GM18520 (cell line): ENCODE measurements around the gene C2orf78.
"Not testable (repeated sequence)": the region's sequence is repeated elsewhere in the genome, so short reads cannot be mapped to it uniquely, and the experiment has no call there.

Experiments used
- ATAC-seq: cut with Tn5 transposase; IDR thresholded peaks from one replicate; pipeline ENCODE4 v1.9.1; 2021; ENCODE audit not compliant: unreplicated experiment

C2orf78 gene

DNA sequence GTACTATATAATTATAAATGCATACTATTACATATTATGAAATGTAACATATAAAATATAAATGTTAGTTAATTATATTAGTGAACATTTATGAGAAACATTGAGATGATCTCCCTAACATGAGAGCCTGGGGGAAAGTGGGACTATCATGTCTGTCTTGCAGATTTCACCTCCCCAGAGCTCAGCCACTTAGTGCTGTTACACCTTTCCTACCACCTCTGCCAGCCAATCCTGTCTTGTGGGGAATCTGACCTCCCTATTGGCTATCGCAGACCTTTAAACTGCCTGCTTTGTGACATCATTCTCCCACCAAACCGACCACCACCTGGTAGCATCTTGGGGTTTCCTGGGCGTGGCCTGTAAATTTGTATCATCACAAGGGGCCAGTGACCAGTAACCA is at the start of gene C2orf78:
Gene C2orf78, plus strand, starts transcription at position 301 of the 400 bp plus-strand sequence. CDS start 127 bp downstream, outside the sequence.
- ATAC-seq, result not testable (repeated sequence)

- no peak for ATAC-seq
Measured at GRCh38 chr2:73736378-73736777, 47.6 kb upstream of the C2orf78 start.

GRCh38 chr2:73736855-73737779 is 46.9 kb upstream of the C2orf78 start, which contains the start of gene TPRKB:
TSS of gene TPRKB (minus strand) at chr2:73737345. CDS start at chr2:73734569, 2,776 bp downstream.
- peak; percentile 95 for ATAC-seq

DNA sequence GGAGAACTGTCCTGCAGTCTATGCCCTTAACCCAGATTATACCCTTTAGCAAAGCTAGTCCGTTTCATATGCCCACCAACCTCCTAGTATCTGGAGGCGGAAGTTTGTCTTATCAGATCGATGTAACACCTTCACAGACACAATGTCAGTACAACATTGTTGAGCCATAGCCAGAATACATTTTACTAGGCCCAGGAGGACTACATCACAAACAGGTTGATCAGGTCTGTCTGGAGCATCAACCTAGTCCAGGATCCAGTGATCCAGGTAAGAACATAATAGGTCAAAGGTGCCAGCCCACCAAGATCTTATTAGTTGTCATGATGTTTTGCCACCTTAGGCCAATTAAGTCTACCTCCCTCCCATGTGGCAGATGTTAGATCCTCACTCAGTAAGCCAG is 44.9 kb upstream of the C2orf78 start:
- no peak for ATAC-seq

DNA sequence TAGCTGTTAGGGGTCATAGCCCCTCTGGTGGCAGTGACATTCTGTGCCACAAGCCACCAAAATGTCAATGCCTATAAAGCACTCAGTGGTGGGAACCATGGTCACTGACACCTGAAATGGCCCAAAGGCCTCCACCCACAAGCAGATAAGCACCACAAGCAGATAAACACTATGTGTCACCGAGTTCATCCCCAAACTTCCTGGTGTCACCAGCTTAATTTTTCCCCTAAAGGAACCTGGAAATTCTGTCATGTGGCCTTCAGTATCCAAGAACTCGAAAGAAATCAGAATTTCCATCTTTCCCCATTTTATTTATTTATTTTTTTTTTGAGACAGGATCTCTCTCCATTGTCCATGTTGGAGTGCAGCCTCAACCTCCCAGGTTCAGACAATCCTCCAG is 43.2 kb upstream of the C2orf78 start:
- ATAC-seq, result no peak

DNA sequence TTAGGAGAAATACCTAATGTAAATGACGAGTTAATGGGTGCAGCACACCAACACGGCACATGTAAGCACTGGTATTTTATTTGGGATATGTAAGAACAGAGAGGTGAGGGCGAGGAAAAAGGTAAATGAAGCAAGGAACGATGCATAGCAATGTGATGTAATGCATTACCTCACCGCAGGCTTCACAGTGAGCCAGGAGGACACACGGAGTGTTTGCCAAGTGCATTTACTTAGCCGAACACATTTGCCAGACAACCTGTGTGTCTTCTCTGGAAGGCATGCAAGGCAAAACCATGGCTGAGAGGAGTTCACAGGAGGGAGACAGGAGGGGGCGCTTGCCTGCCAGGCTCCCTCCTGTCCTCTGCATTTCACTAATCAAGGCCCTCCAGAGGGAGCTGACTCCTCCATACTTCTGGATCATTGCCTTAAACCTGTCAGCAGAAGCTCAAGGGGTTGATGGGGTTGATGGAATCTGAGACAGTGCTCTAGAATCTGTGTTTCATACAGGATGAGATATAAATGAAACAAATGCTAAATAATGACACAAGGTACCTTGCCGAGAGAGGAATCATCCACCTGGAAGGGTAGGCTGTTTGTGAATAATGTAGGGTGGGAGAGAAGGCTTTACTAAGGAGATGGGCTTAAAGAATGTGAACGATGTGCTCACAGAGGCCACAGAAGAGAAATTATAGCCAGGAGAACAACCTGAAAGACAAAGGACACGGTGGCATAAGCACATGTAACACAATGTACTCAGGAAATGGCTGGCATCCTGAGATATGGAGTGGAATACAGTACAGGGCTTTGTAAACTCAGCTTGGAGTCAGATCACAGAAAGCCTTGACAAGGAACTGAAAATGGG is 37.7 kb upstream of the C2orf78 start:
- no peak for ATAC-seq

DNA sequence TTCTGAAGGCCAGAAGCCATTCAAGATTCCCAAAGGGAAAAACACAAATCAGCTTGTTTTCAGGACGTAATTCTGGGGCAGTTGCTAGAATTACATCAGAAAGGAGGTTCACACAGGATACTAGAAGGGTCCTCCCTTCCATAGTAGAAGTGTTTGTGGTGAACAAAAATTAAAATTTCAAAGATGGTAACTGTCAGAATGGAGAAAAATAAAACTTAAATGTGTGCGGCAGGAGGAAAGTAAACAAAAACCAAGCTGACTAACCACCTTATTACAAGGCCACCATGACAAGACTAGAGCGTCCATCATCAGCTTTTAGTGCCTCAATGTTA is 37.1 kb upstream of the C2orf78 start:
- ATAC-seq, result no peak

- no peak for ATAC-seq
Measured at GRCh38 chr2:73749314-73749713, 34.7 kb upstream of the C2orf78 start.

GRCh38 chr2:73754332-73754731 is 29.7 kb upstream of the C2orf78 start:
- ATAC-seq, result not testable (repeated sequence)

- no peak for ATAC-seq
Measured at GRCh38 chr2:73759285-73759764, 24.7 kb upstream of the C2orf78 start.

- ATAC-seq, result no peak
Measured at GRCh38 chr2:73759904-73760303, 24.1 kb upstream of the C2orf78 start.

- no peak for ATAC-seq
Measured at GRCh38 chr2:73762571-73762970, 21.4 kb upstream of the C2orf78 start.

GRCh38 chr2:73764945-73765344 is 19.0 kb upstream of the C2orf78 start:
- no peak for ATAC-seq

DNA sequence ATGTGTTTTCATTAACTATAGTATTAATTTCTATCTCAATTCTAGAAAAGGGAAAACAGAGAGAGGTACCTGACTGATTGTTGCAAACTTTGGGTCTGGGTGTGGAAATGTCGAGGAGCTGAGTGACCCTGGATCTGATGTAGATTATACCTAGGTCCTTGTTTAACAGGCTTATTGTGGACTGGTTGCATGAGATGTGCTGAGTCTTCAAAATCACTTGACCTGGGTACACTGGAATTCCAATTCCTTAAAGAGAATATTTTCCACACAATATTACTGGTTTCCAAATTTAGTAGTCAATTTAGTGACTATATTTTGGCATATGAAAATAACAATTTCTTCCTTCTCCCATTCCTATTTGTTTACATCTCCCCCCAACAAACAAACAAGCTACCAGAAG is 17.6 kb upstream of the C2orf78 start:
- no peak for ATAC-seq

DNA sequence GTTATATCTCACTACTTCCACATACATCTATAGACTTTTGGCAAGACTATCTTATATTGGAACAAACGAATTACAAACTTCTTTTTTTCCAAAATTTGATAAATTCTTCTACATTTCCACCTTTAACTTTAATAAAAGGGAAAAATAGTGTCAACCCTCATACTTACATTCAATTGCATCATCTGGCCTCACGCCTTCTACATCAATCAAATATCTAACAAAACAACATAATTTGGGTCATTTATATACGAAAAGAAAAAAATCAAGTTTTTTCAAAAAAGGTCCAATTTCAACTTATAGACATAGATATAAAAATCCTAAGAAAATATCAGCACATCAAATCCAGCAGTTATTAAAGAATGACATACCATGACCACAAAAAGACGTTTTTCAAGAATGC is 17.0 kb upstream of the C2orf78 start:
- no peak for ATAC-seq

- ATAC-seq, result no peak
Measured at GRCh38 chr2:73770725-73771124, 13.3 kb upstream of the C2orf78 start.

DNA sequence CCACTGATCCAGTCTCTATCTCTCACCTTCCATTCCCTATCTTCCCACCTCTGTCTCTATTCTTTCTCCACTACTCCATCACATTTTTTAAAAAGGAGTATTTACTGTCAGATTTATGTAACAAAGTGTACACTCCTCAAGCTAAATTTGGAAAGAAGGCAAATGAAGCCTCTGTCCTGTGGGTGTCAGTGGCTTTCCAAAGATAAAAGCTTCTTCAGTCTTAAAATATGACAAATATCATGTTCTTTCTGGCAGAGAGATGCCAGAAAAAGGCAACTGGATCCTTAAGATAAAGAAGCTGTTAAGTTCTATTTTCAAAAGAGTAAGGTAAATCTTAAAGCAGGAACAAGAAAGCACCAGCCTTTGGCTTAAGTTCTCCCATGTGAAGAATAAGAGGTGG is 11.2 kb upstream of the C2orf78 start:
- no peak for ATAC-seq

GRCh38 chr2:73776381-73776780 is 7.6 kb upstream of the C2orf78 start:
- ATAC-seq, result no peak

DNA sequence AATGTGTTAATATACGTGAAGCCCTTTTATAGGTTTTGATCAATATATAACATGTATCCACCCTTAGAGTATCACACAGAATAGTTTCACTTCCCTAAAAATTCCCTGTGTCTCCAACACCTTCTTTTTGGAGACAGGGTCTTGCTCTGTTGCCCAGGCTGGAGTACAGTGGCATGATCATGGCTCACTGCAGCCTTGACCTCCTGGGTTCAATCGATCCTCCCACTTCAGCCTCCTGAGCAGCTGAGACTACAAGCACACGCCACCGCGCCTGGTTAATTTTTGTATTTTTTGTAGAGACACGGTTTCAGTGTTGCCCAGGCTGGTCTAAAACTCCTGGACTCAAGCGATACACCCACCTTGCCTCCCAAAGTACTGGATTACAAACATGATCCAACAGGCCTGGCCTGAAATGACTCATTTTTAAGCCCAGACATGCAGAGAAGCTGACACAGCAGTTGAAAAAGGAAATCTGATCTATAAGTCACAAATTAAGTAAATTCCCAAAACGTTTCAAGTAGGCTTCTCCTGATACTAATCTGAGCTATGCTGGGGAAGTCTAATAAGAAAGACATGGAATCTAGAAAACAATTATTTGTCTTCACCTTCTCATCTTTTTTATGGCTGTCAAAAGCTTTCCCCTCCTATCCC is 7.0 kb upstream of the C2orf78 start:
- no peak for ATAC-seq

DNA sequence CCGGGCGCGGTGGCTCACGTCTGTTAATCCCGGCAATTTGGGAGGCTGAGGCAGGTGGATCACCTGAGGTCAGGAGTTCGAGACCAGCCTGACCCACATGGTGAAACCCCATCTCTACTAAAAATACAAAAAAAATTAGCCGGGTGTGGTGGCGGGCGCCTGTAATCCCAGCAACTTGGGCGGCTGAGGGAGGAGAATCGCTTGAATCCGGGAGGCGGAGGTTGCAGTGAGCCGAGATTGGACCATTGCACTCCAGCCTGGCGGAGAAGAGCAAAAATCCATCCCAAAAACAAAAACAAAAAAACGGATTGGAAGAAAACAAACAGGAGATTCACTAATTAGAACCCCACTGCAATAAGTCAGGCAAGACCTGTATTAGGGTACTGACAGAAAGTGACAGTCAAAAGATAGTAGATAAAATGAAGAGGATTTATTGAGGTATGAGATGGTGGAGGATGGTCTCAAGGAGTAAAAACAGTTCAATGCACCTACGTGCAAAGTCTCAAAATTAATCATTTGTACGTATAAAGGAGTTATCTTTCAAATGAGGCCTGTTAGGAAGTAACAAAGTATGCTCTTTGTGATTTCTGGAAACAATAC is 5.0 kb upstream of the C2orf78 start:
- ATAC-seq, result not testable (repeated sequence)
